Upper lobe of left lung (tissue), 4 donors: ENCODE results near the gene EYA2.

Experiments used
- EP300 ChIP-seq, 4 donors: sonication (generic); formaldehyde crosslinking; IDR thresholded peaks; one replicate each; pipeline ENCODE4 v1.5.1; 2017; ENCODE audit warnings: antibody characterized with exemption in 4 of 4, control low read depth in 2 of 4
- POLR2A ChIP-seq, 4 donors: fragments of 450-650 bp; IDR thresholded peaks; one replicate each; pipeline ENCODE4 v1.5.1; 2016 to 2017; ENCODE audit warnings: antibody characterized with exemption in 4 of 4, mild to moderate bottlenecking in 2 of 4

- TF ChIP-seq POLR2A (IDR thresholded peaks at IDR 0.05), result no peak
- no peak for TF ChIP-seq EP300 (IDR thresholded peaks at IDR 0.05)
These were observed 37.4 kb upstream of the EYA2 start for GRCh38 chr20:46857061-46857831.
